HG03045 (cell line): ENCODE data around the gene SAXO1.
A peak's percentile ranks its signal among the peaks of the same experiment; 100 is the strongest.
"Not testable (repeated sequence)": the region's sequence is repeated elsewhere in the genome, so short reads cannot be mapped to it uniquely, and the experiment has no call there.

Experiments used
- ATAC-seq: cut with Tn5 transposase; IDR thresholded peaks from one replicate; pipeline ENCODE4 v1.9.1; 2021; ENCODE audit warnings: mild to moderate bottlenecking, moderate library complexity; ENCODE audit not compliant: unreplicated experiment

The SAXO1 gene

GRCh38 chr9:19033015-19033414 is at the start of gene SAXO1:
Gene SAXO1 (minus strand): TSS chr9:19033209. CDS start chr9:19032908, 301 bp downstream.
- no peak for ATAC-seq

- no peak for ATAC-seq
Observed at GRCh38 chr9:19074836-19075235, 41.8 kb upstream of the SAXO1 start.

GRCh38 chr9:19074229-19074628 is 41.2 kb upstream of the SAXO1 start:
- no peak for ATAC-seq

- no peak for ATAC-seq
Observed at GRCh38 chr9:19057033-19057432, 24.0 kb upstream of the SAXO1 start.

- no peak for ATAC-seq
Observed at GRCh38 chr9:19050637-19051591, 17.9 kb upstream of the SAXO1 start.

- ATAC-seq = no peak
Observed at GRCh38 chr9:19049917-19050636, 17.1 kb upstream of the SAXO1 start.

GRCh38 chr9:19048966-19049916 is 16.2 kb upstream of the SAXO1 start, which contains the start of gene RRAGA:
Gene RRAGA (plus strand): TSS chr9:19049427. CDS start chr9:19049660, 233 bp downstream.
- ATAC-seq = peak; percentile 89

GRCh38 chr9:19036611-19037010 is 3.6 kb upstream of the SAXO1 start:
- no peak for ATAC-seq

GRCh38 chr9:19032406-19032805 is 603 bp downstream of the SAXO1 start:
- no peak for ATAC-seq

GRCh38 chr9:19030899-19031298 is 2.1 kb downstream of the SAXO1 start:
- peak; percentile 68 for ATAC-seq

GRCh38 chr9:19028835-19029451 is 4.1 kb downstream of the SAXO1 start:
- peak; percentile 54 for ATAC-seq

- ATAC-seq = no peak
Observed at GRCh38 chr9:19027825-19028224, 5.2 kb downstream of the SAXO1 start.

- ATAC-seq = no peak
Observed at GRCh38 chr9:19026375-19026774, 6.6 kb downstream of the SAXO1 start.

GRCh38 chr9:19023078-19023477 is 9.9 kb downstream of the SAXO1 start:
- ATAC-seq = no peak

- ATAC-seq = peak; percentile 65
Observed at GRCh38 chr9:19022206-19022605, 10.8 kb downstream of the SAXO1 start.

- ATAC-seq = not testable (repeated sequence)
Observed at GRCh38 chr9:19021649-19022048, 11.4 kb downstream of the SAXO1 start.

- ATAC-seq = no peak
Observed at GRCh38 chr9:19020886-19021455, 12.0 kb downstream of the SAXO1 start.

GRCh38 chr9:19018201-19018600 is 14.8 kb downstream of the SAXO1 start:
- no peak for ATAC-seq

- ATAC-seq = no peak
Observed at GRCh38 chr9:19009391-19009965, 23.5 kb downstream of the SAXO1 start.
